ENCODE results near the gene TDRD7. TPM values are rescaled to one million over a fixed set of nuclear protein-coding genes. Genes with fewer than 3 reads are reported as not detected.

The TDRD7 gene
- polyA plus RNA-seq, 1 donor (not counting 4 experiments of a cell fraction or from before 2014, with no cell fraction given) = 10.5 TPM

GRCh38 chr9:97531888-97532376 is 120.0 kb downstream of the TDRD7 start:
- FAIRE-seq = no peak
- H3K9me3 ChIP-seq (ENCODE audit: control insufficient read depth, low read depth, low read length) = no peaks in the 10 kb centered on the region
- dilution Hi-C loops (cut with MboI; ENCODE audit: extremely low pct_ligation_motif_present, low sequenced_read_pairs) = no loop called here
- H3K27ac ChIP-seq (ENCODE audit: control insufficient read depth, insufficient read depth, low read length) = no peak overlapping the region
- H3K4me3 ChIP-seq (ENCODE audit: control insufficient read depth in 2 of 3, extremely low read depth in 1 of 3, insufficient read depth in 2 of 3, low read depth in 1 of 3, low read length in 3 of 3) = no peak overlapping the region
- H3K79me2 ChIP-seq (ENCODE audit: control insufficient read depth, insufficient read depth, low read length) = no peaks in the 10 kb centered on the region
- no peaks in the 10 kb centered on the region for H4K20me1 ChIP-seq (ENCODE audit: control insufficient read depth, extremely low read depth, insufficient read depth, low read length)
- H3K4me2 ChIP-seq (ENCODE audit: control insufficient read depth, extremely low read depth, insufficient read depth, low read depth, low read length) = no peak overlapping the region
- no peaks in the 10 kb centered on the region for H3K27me3 ChIP-seq (ENCODE audit: control insufficient read depth, extremely low read depth, insufficient read depth, low read length)
- H3K9me1 ChIP-seq (ENCODE audit: control insufficient read depth, extremely low read depth, insufficient read depth, low read length) = no peaks in the 10 kb centered on the region
- TF ChIP-seq CTCF (optimal IDR thresholded peaks at IDR 0.05 in 1 of 3, IDR thresholded peaks at IDR 0.05 in 1 of 3, conservative IDR thresholded peaks at IDR 0.05 in 1 of 3; ENCODE audit: extremely low read depth in 1 of 3, insufficient read depth in 2 of 3, low read length in 3 of 3) (no peak), EZH2 (IDR thresholded peaks at IDR 0.05; ENCODE audit: low read length) (no peak)
- no peak overlapping the region for H2AFZ ChIP-seq (ENCODE audit: control insufficient read depth, low read length)
- H3K36me3 ChIP-seq (ENCODE audit: control insufficient read depth in 2 of 2, extremely low read depth in 1 of 2, insufficient read depth in 2 of 2, low read length in 2 of 2) = no peaks in the 10 kb centered on the region
- H3K4me1 ChIP-seq (ENCODE audit: control insufficient read depth, extremely low read depth, insufficient read depth, low read length) = no peaks in the 10 kb centered on the region
- no peak overlapping the region for H3K9ac ChIP-seq (ENCODE audit: control insufficient read depth, extremely low read depth, insufficient read depth, low read length)
- DNase-seq (ENCODE audit: low read depth, low spot score) = no peak

- no peak for DNase-seq (ENCODE audit: low read depth, low spot score)
Observed at GRCh38 chr9:97534185-97534584, 122.3 kb downstream of the TDRD7 start.

More at GRCh38 chr9:97534185-97534584, 122.3 kb downstream of the TDRD7 start:
- no peaks in the 10 kb centered on the region for H3K27me3 ChIP-seq (ENCODE audit: control insufficient read depth, extremely low read depth, insufficient read depth, low read length)
- H3K36me3 ChIP-seq (ENCODE audit: control insufficient read depth in 2 of 2, extremely low read depth in 1 of 2, insufficient read depth in 2 of 2, low read length in 2 of 2) = no peaks in the 10 kb centered on the region
- no peaks in the 10 kb centered on the region for H3K79me2 ChIP-seq (ENCODE audit: control insufficient read depth, insufficient read depth, low read length)
- H3K4me3 ChIP-seq (ENCODE audit: control insufficient read depth in 2 of 3, extremely low read depth in 1 of 3, insufficient read depth in 2 of 3, low read depth in 1 of 3, low read length in 3 of 3) = no peak overlapping the region
- H3K9ac ChIP-seq (ENCODE audit: control insufficient read depth, extremely low read depth, insufficient read depth, low read length) = no peak overlapping the region
- TF ChIP-seq CTCF (optimal IDR thresholded peaks at IDR 0.05 in 1 of 3, IDR thresholded peaks at IDR 0.05 in 1 of 3, conservative IDR thresholded peaks at IDR 0.05 in 1 of 3; ENCODE audit: extremely low read depth in 1 of 3, insufficient read depth in 2 of 3, low read length in 3 of 3) = no peak
- no peak for TF ChIP-seq EZH2 (IDR thresholded peaks at IDR 0.05; ENCODE audit: low read length)
- no peak for FAIRE-seq
- no peak overlapping the region for H3K27ac ChIP-seq (ENCODE audit: control insufficient read depth, insufficient read depth, low read length)
- H3K4me1 ChIP-seq (ENCODE audit: control insufficient read depth, extremely low read depth, insufficient read depth, low read length) = no peaks in the 10 kb centered on the region
- no peaks in the 10 kb centered on the region for H3K9me3 ChIP-seq (ENCODE audit: control insufficient read depth, low read depth, low read length)
- no peak overlapping the region for H3K4me2 ChIP-seq (ENCODE audit: control insufficient read depth, extremely low read depth, insufficient read depth, low read depth, low read length)
- no peaks in the 10 kb centered on the region for H3K9me1 ChIP-seq (ENCODE audit: control insufficient read depth, extremely low read depth, insufficient read depth, low read length)
- no peak overlapping the region for H2AFZ ChIP-seq (ENCODE audit: control insufficient read depth, low read length)
- H4K20me1 ChIP-seq (ENCODE audit: control insufficient read depth, extremely low read depth, insufficient read depth, low read length) = no peaks in the 10 kb centered on the region
- dilution Hi-C loops (cut with MboI; ENCODE audit: extremely low pct_ligation_motif_present, low sequenced_read_pairs) = no loop called here

Measured in keratinocyte (primary cell).